Measurements from ENCODE around the gene FSTL5.

- TF ChIP-seq POLR2A (IDR thresholded peaks at IDR 0.05; ENCODE audit: low read length) (no peak), GATA1 (IDR thresholded peaks at IDR 0.05; ENCODE audit: low read depth, low read length) (no peak)
Measured at GRCh38 chr4:161919442-161920220, 244.2 kb downstream of the FSTL5 start.

Data from erythroblast (primary cell).